DMS153 treated with DMSO at 0.1 percent for 48 hours (cell line): Measurements from ENCODE around the gene MRPS2.

Experiments used
- DNase-seq: peaks from one replicate; lab custom pipeline; 2025; ENCODE audit not compliant: unreplicated experiment; lab: John Stamatoyannopoulos, UW

MRPS2 gene

GRCh38 chr9:135552698-135553171 lies 52.3 kb downstream of the MRPS2 start:
- DNase-seq = no peak
